ENCODE results near the gene PLD1. TPM values are rescaled to one million over a fixed set of nuclear protein-coding genes. Genes with fewer than 3 reads are reported as not detected.
A peak's percentile ranks its signal among the peaks of the same experiment; 100 is the strongest.

Gene PLD1
- total RNA-seq, 1 experiment from 2014 or later = 32.5 TPM

GRCh38 chr3:171829841-171830517 is 19.7 kb upstream of the PLD1 start:
- peak; percentile 54 to 77 for DNase-seq
- TF ChIP-seq, protein P1, sequence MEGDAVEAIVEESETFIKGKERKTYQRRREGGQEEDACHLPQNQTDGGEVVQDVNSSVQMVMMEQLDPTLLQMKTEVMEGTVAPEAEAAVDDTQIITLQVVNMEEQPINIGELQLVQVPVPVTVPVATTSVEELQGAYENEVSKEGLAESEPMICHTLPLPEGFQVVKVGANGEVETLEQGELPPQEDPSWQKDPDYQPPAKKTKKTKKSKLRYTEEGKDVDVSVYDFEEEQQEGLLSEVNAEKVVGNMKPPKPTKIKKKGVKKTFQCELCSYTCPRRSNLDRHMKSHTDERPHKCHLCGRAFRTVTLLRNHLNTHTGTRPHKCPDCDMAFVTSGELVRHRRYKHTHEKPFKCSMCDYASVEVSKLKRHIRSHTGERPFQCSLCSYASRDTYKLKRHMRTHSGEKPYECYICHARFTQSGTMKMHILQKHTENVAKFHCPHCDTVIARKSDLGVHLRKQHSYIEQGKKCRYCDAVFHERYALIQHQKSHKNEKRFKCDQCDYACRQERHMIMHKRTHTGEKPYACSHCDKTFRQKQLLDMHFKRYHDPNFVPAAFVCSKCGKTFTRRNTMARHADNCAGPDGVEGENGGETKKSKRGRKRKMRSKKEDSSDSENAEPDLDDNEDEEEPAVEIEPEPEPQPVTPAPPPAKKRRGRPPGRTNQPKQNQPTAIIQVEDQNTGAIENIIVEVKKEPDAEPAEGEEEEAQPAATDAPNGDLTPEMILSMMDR (conservative IDR thresholded peaks at IDR 0.05) = peak; percentile 77
- no peak for TF ChIP-seq EZH2 (IDR thresholded peaks at IDR 0.05; ENCODE audit: low read depth)
- Histone ChIP-seq H3K4me3 (no peak overlapping the region), H3K79me2 (ENCODE audit: low read depth) (no peaks in the 10 kb centered on the region), H3K4me2 (no peak overlapping the region), H3K27me3 (ENCODE audit: insufficient read depth, low read depth) (no peaks in the 10 kb centered on the region), H3K9me3 (ENCODE audit: insufficient read depth, low read depth) (no peaks in the 10 kb centered on the region), H3K4me1 (replicated peaks; ENCODE audit: insufficient read depth) (peaks cover 26% of the 10 kb centered on the region), H3F3A (ENCODE audit: insufficient read depth, low read depth) (peaks cover 18% of the 10 kb centered on the region), H3K9me2 (ENCODE audit: insufficient read depth) (no peaks in the 10 kb centered on the region), H3K27ac (no peak overlapping the region), H4K20me1 (ENCODE audit: insufficient read depth) (no peaks in the 10 kb centered on the region), H3K36me3 (ENCODE audit: low read depth) (no peaks in the 10 kb centered on the region), H2AFZ (no peak overlapping the region)
- no TSS peak for BruUV-seq (replicated peaks)
- CTCF ChIA-PET = interaction anchor here (0.6 to 4.3 kb wide), 7 partner anchors 23 to 868 kb away, joined by 3 to 29 read pairs (median 6); no protein-coding TSS in a partner anchor
- POLR2A ChIA-PET (ENCODE audit: unreplicated experiment) = interaction anchor here (0.6 kb wide), 1 partner anchor 167 kb away, joined by 3 read pairs; no protein-coding TSS in a partner anchor
- intact Hi-C loops (cut with micrococcal nuclease; ENCODE audit: unreplicated experiment) = loop anchor here (1.0 to 10.0 kb wide), 9 partner anchors 57 to 869 kb away; no protein-coding TSS in a partner anchor

DNA sequence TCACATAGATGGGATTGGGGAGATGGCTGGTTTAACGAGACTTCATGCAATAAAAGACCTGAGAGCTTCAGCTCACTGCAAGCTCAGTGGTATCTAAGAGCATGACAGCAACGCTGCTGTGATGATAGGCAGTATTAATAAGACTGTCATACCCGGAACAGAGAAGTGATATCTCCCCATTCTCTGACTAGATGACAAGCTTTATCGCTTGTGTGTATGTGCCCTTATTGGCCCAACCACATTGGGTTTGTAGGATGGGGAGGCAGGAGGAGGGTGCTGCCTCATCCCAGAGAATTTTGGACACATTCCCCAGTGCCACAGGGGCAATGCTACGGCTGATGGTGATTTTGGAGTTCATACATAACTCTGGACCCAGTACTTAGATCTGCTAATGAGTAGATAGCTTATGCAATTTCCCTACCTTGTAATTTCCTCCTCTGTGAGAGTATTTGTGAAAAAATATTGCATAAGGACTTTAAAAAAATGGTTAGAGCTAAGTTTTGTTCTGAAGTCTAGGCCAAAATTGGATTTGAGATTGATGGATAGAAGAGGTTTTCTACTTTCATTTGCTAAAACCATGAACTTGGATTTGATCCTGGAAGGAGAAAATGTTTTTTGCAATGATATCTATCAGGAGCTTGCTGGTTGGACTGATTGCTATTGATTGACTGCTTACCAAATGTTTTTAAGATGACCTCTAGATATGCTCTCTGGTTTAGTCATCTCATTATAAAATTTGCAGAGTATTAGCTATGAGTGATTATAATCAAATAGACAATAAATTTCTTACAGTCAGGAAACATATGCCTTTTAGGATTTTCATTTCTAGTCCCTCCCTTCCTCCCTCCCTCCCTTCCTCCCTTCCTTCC is 18.9 kb upstream of the PLD1 start:
- H3K27ac ChIP-seq = no peak overlapping the region
- peaks cover 26% of the 10 kb centered on the region for H3F3A ChIP-seq (ENCODE audit: insufficient read depth, low read depth)
- H3K27me3 ChIP-seq (ENCODE audit: insufficient read depth, low read depth) = no peaks in the 10 kb centered on the region
- peaks cover 34% of the 10 kb centered on the region for H3K4me1 ChIP-seq (replicated peaks; ENCODE audit: insufficient read depth)
- no peaks in the 10 kb centered on the region for H3K79me2 ChIP-seq (ENCODE audit: low read depth)
- no TSS peak for BruUV-seq (replicated peaks)
- no peak overlapping the region for H2AFZ ChIP-seq
- H3K36me3 ChIP-seq (ENCODE audit: low read depth) = no peaks in the 10 kb centered on the region
- no peaks in the 10 kb centered on the region for H4K20me1 ChIP-seq (ENCODE audit: insufficient read depth)
- no peak for TF ChIP-seq EZH2 (IDR thresholded peaks at IDR 0.05; ENCODE audit: low read depth)
- TF ChIP-seq, protein P1 (conservative IDR thresholded peaks at IDR 0.05) = no peak
- ChIA-PET POLR2A (ENCODE audit: unreplicated experiment) (interaction anchor here (0.6 kb wide), 1 partner anchor 555 kb away, joined by 8 read pairs; no protein-coding TSS in a partner anchor), CTCF (interaction anchor here (0.6 to 4.3 kb wide), 7 partner anchors 23 to 1140 kb away, joined by 3 to 29 read pairs (median 4); no protein-coding TSS in a partner anchor)
- peak in 1 of 2 experiments; percentile 1 for DNase-seq
- no peaks in the 10 kb centered on the region for H3K9me3 ChIP-seq (ENCODE audit: insufficient read depth, low read depth)
- H3K4me2 ChIP-seq = no peak overlapping the region
- H3K4me3 ChIP-seq = no peak overlapping the region
- no peaks in the 10 kb centered on the region for H3K9me2 ChIP-seq (ENCODE audit: insufficient read depth)
- intact Hi-C loops (cut with micrococcal nuclease; ENCODE audit: unreplicated experiment) = no loop called here

- no peaks in the 10 kb centered on the region for H3K9me2 ChIP-seq (ENCODE audit: insufficient read depth)
- no peak overlapping the region for H3K27ac ChIP-seq
- no peaks in the 10 kb centered on the region for H4K20me1 ChIP-seq (ENCODE audit: insufficient read depth)
- ChIA-PET CTCF (interaction anchor here (0.5 to 4.3 kb wide), 6 partner anchors 10 to 208 kb away, joined by 3 to 29 read pairs (median 8); no protein-coding TSS in a partner anchor), POLR2A (ENCODE audit: unreplicated experiment) (no interaction called here)
- H3K4me3 ChIP-seq = no peak overlapping the region
- no peak overlapping the region for H3K4me2 ChIP-seq
- no TSS peak for BruUV-seq (replicated peaks)
- no peaks in the 10 kb centered on the region for H3K79me2 ChIP-seq (ENCODE audit: low read depth)
- H3K27me3 ChIP-seq (ENCODE audit: insufficient read depth, low read depth) = no peaks in the 10 kb centered on the region
- no peaks in the 10 kb centered on the region for H3K36me3 ChIP-seq (ENCODE audit: low read depth)
- H2AFZ ChIP-seq = no peak overlapping the region
- H3K4me1 ChIP-seq (replicated peaks; ENCODE audit: insufficient read depth) = peaks cover 29% of the 10 kb centered on the region
- DNase-seq = no peak
- TF ChIP-seq, protein P1 (conservative IDR thresholded peaks at IDR 0.05) = no peak
- no peak for TF ChIP-seq EZH2 (IDR thresholded peaks at IDR 0.05; ENCODE audit: low read depth)
- H3K9me3 ChIP-seq (ENCODE audit: insufficient read depth, low read depth) = no peaks in the 10 kb centered on the region
- intact Hi-C loops (cut with micrococcal nuclease; ENCODE audit: unreplicated experiment) = no loop called here
- H3F3A ChIP-seq (ENCODE audit: insufficient read depth, low read depth) = peaks cover 30% of the 10 kb centered on the region
Observed at GRCh38 chr3:171827836-171828458, 17.7 kb upstream of the PLD1 start.

Measured in PC-9 (cell line).